ENCODE measurements around the gene TMEM231.
"Not testable (repeated sequence)": the region's sequence is repeated elsewhere in the genome, so short reads cannot be mapped to it uniquely, and the experiment has no call there.

Gene TMEM231

DNA sequence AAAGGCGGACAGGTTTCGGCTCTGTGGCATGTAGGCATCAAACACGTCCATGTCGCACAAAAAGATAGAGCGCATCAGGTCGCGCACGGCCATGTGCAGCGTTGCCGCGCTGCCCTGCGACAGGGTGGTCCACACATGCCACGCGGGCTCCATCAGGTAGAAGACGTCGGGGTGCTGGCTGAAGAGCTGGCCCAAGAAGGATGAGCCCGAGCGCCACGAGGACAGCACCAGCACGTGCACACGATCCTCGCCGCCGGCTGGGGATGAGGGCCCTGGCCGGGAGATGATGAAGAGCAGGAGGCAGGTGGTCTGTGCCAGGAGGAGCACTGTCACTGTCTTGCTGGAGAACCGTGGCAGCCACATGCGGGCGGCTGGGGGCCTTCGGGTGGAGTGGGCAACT is 26.1 kb downstream of the TMEM231 start:
- H3K27ac ChIP-seq = no peak overlapping the region
- TF ChIP-seq, protein P1, sequence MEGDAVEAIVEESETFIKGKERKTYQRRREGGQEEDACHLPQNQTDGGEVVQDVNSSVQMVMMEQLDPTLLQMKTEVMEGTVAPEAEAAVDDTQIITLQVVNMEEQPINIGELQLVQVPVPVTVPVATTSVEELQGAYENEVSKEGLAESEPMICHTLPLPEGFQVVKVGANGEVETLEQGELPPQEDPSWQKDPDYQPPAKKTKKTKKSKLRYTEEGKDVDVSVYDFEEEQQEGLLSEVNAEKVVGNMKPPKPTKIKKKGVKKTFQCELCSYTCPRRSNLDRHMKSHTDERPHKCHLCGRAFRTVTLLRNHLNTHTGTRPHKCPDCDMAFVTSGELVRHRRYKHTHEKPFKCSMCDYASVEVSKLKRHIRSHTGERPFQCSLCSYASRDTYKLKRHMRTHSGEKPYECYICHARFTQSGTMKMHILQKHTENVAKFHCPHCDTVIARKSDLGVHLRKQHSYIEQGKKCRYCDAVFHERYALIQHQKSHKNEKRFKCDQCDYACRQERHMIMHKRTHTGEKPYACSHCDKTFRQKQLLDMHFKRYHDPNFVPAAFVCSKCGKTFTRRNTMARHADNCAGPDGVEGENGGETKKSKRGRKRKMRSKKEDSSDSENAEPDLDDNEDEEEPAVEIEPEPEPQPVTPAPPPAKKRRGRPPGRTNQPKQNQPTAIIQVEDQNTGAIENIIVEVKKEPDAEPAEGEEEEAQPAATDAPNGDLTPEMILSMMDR (IDR thresholded peaks at IDR 0.05; ENCODE audit: low read depth, low read length) = no peak

DNA sequence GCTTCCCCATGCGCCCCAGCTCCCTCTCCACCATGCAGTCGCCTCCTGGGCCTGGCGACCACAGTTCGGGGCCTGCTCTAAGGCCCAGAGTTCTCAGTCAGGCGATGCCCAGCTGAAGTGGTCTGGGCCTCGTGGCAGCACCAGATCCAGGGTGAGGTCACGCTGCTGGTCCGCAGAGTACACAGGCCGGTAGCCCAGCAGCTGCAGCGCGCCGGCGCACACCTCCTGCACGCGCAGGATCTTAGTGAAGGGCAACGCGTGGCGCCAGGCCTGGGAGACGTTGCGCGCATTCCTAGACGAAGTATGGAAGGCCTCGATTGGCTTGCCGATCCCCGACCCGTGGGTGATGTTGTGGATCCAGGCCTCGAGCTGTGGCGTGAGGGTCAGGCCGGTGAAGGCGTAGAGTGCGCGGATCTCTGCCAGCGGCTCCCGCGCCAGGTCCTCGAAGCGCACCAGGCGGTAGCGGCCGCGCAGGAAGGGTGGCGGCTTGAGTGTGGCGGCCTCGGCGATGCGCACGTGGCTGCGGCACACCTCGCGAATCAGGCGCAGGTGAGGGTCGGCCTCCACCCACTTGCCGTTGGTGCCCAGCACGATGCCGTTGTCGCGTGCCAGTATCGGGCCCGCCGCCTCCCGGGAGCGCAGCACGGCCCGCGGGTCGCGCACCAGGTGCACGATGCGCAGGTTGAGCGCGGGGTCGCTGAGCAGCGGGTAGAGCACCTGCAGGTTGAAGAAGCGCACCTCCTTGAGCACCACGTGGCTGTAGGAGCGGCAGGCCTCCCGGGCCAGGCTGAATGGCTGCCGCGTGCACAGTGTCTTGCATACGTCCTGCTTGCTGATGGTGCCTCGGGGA is 26.8 kb downstream of the TMEM231 start:
- TF ChIP-seq, protein P1 (IDR thresholded peaks at IDR 0.05; ENCODE audit: low read depth, low read length) = no peak
- no peaks in the 10 kb centered on the region for H3K9me3 ChIP-seq (ENCODE audit: severe bottlenecking)
- DNase-seq = no peak

More for the DNA sequence above, 26.1 kb downstream of the TMEM231 start:
- DNase-seq = no peak
- no peaks in the 10 kb centered on the region for H3K36me3 ChIP-seq
- no peak overlapping the region for H3K4me3 ChIP-seq (ENCODE audit: low read depth, low read length)
- no peaks in the 10 kb centered on the region for H3K27me3 ChIP-seq (ENCODE audit: insufficient read depth, low read depth, severe bottlenecking)
- H3K9me3 ChIP-seq (ENCODE audit: severe bottlenecking) = no peaks in the 10 kb centered on the region

DNA sequence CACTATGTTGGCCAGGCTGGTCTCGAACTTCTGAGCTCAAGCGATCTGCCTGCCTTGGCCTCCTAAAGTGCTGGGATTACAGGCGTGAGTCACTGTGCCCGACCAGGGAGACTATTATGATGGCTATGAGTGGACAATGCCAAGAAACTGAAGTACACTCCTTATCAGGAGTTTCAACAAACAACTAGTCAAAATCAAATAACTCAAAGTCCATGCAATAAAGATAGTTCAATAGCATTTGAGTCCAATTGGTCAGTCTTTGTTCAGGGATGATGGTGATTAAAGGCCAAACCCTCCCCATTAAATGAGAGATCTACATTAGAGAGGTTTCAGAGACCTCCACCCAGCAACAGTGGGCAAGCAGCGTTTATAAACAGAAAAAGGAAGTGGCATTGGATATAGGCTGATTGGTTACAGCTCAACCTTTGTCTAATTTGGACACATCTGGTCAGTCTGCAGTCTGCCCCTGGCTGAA is 28.2 kb downstream of the TMEM231 start:
- no peak for DNase-seq
- Histone ChIP-seq H3K4me3 (ENCODE audit: low read depth, low read length) (no peak overlapping the region), H3K36me3 (no peaks in the 10 kb centered on the region), H3K9me3 (ENCODE audit: severe bottlenecking) (no peaks in the 10 kb centered on the region), H3K27ac (no peak overlapping the region), H3K27me3 (ENCODE audit: insufficient read depth, low read depth, severe bottlenecking) (no peaks in the 10 kb centered on the region)
- TF ChIP-seq, protein P1 (IDR thresholded peaks at IDR 0.05; ENCODE audit: low read depth, low read length) = no peak

More for the DNA sequence above, 26.8 kb downstream of the TMEM231 start:
- no peaks in the 10 kb centered on the region for H3K27me3 ChIP-seq (ENCODE audit: insufficient read depth, low read depth, severe bottlenecking)
- no peaks in the 10 kb centered on the region for H3K36me3 ChIP-seq
- H3K27ac ChIP-seq = no peak overlapping the region
- no peak overlapping the region for H3K4me3 ChIP-seq (ENCODE audit: low read depth, low read length)

DNA sequence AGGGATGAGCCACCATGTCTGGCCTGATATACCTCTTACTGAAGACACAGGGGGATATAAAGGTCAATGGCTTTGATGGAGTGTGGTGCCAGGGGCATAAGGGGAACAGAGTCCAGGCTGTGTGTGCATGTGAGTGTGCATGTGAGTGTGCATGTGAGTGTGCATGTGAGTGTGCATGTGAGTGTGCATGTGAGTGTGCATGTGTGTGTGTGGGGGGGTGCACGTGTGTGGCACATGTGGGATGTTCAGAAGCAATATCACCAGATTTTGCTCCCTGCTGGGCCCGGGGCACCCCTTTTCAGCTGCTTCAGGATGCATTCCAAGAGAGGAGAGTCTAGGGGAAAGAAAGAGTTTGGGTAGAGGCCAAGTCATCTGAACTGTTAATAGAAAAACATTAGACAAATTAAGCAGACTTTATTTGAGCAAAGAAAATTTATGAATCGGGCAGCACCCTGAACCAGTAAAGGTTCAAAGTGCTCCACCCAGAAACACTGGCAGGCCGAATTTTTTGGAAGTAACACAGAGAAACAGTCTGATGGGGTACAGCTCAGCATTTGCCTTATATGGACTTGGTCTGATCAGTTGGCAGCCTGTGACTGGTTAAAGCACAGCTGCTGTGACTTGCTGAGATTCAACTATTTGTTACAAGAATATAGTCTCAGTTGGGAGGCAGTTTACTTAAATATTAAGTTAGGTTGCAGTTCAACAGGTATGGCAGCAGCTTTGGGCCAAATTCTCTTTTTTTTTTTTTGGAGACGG is 29.8 kb downstream of the TMEM231 start:
- Histone ChIP-seq H3K4me3 (ENCODE audit: low read depth, low read length) (no peak overlapping the region), H3K27ac (no peak overlapping the region), H3K36me3 (no peaks in the 10 kb centered on the region), H3K9me3 (ENCODE audit: severe bottlenecking) (no peaks in the 10 kb centered on the region), H3K27me3 (ENCODE audit: insufficient read depth, low read depth, severe bottlenecking) (no peaks in the 10 kb centered on the region)
- DNase-seq = no peak
- TF ChIP-seq, protein P1 (IDR thresholded peaks at IDR 0.05; ENCODE audit: low read depth, low read length) = no peak

DNA sequence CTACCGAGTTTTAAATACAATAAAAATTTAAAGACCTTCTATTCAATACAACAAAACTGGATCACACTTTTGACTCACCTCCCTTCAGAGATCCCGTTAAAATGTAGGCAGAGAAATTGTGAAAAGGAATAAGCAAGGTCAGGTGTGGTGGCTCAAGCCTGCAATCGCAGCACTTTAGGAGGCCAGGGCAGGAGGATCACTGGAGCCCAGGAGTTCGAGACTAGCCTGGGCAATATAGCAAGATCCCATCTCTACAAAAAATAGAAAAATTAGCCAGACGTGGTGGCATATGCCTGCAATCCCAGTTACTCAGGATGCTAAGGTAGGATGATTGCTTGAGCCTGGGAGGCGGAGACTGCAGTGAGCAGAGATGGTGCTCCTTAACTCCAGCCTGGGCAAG is 36.9 kb downstream of the TMEM231 start:
- TF ChIP-seq, protein P1 (IDR thresholded peaks at IDR 0.05; ENCODE audit: low read depth, low read length) = no peak
- Histone ChIP-seq H3K27ac (no peak overlapping the region), H3K36me3 (no peaks in the 10 kb centered on the region), H3K27me3 (ENCODE audit: insufficient read depth, low read depth, severe bottlenecking) (no peaks in the 10 kb centered on the region), H3K9me3 (ENCODE audit: severe bottlenecking) (no peaks in the 10 kb centered on the region), H3K4me3 (ENCODE audit: low read depth, low read length) (no peak overlapping the region)
- DNase-seq = no peak

DNA sequence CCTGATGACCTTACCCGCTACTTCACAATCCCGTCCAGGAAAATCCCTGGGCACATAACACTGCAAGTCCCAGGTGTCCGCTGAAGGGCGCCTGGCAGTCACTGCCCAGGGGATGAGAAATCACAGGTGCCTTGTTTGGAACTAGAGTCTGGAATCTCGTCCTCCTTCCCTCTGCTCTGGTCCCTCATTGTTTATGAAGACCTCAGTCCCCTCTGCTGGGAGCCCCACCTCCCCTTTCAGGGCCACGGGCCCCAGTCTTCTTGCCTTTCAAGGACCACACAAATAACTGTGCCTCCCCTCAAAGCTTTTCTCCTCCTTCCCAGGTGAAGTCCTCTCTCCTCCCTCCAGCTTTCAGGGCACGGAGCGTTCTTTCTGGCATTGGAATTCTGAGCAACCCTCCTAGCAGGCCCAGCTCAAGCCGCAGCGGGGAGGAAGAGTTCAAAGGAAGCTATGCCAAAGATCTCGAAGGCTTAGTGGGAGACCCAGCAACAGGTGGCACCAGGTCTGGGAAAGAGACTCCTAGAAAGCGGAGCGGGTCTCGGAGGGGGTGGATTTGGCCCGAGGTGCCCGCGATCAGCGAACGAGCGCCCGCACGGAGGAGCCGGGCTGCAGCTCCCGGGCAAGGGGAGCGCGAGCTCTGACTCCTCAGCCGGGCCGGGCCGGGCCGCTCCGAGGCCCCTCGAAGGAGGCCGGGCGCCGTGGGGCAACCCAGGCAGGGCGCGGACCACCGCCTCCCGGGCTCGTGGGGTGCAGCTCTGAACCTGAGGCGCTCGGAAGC is 39.7 kb downstream of the TMEM231 start:
- peak overlapping the region; percentile 76 for H3K27ac ChIP-seq
- peak overlapping the region; percentile 83 for H3K4me3 ChIP-seq (ENCODE audit: low read depth, low read length)
- H3K9me3 ChIP-seq (ENCODE audit: severe bottlenecking); H3K27me3 ChIP-seq (ENCODE audit: insufficient read depth, low read depth, severe bottlenecking); H3K36me3 ChIP-seq: not testable (repeated sequence)
- peak; percentile 43 for DNase-seq
